NB4 (cell line): ENCODE measurements around the gene ZNF2.

Experiments used
- DNase-seq: peaks from one replicate; pipeline ENCODE4 v3.0.0; 2010; ENCODE audit warnings: low read depth
- H3K4me3 ChIP-seq: one replicate; pipeline ENCODE4 v1.5.1; 2011; ENCODE audit warnings: mild to moderate bottlenecking, low read depth, low read length, moderate library complexity
- MYC ChIP-seq: IDR thresholded peaks from 2 replicates; pipeline ENCODE4 v1.6.1; 2011; ENCODE audit warnings: low read depth, low read length
- POLR2A ChIP-seq: IDR thresholded peaks from 2 replicates; pipeline ENCODE4 v1.6.1; 2011; ENCODE audit warnings: mild to moderate bottlenecking; ENCODE audit not compliant: insufficient read length; ENCODE audit errors: extremely low read depth
- TF ChIP-seq, protein P1 (sequence below): IDR thresholded peaks from 2 replicates; pipeline ENCODE4 v1.6.1; 2011; ENCODE audit warnings: low read depth, low read length
- TF ChIP-seq, protein P2 (sequence below): IDR thresholded peaks from one replicate; pipeline ENCODE4 v1.5.1; 2012; ENCODE audit warnings: low read depth, low read length

Gene ZNF2

DNA sequence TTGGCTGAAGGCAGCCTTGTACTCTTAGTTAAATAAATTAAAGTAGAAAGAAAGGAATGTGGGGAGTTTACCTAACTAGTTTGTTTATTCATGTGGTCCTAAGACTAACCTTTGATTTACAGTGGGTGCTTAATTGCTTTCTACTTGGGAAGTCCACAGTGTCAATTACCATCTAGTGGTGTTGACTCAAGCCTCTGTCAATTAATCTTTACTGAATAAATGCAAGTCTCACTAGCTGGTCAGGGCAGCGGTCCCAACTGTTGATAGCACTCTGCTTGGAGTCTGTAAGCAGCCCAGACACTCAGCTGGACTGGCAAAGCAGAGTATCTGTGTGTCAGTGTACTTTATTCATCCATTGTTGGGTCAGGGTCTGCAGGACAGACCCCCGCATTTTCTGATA, 21.8 kb upstream of the ZNF2 start:
- DNase-seq, result no peak
- TF ChIP-seq, protein P1, sequence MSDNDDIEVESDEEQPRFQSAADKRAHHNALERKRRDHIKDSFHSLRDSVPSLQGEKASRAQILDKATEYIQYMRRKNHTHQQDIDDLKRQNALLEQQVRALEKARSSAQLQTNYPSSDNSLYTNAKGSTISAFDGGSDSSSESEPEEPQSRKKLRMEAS, result no peak
- TF ChIP-seq MYC (no peak), POLR2A (no peak)
- TF ChIP-seq, protein P2, sequence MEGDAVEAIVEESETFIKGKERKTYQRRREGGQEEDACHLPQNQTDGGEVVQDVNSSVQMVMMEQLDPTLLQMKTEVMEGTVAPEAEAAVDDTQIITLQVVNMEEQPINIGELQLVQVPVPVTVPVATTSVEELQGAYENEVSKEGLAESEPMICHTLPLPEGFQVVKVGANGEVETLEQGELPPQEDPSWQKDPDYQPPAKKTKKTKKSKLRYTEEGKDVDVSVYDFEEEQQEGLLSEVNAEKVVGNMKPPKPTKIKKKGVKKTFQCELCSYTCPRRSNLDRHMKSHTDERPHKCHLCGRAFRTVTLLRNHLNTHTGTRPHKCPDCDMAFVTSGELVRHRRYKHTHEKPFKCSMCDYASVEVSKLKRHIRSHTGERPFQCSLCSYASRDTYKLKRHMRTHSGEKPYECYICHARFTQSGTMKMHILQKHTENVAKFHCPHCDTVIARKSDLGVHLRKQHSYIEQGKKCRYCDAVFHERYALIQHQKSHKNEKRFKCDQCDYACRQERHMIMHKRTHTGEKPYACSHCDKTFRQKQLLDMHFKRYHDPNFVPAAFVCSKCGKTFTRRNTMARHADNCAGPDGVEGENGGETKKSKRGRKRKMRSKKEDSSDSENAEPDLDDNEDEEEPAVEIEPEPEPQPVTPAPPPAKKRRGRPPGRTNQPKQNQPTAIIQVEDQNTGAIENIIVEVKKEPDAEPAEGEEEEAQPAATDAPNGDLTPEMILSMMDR, result no peak

GRCh38 chr2:95149397-95149984, 16.1 kb upstream of the ZNF2 start:
- no peak overlapping the region for H3K4me3 ChIP-seq
- no peak for DNase-seq
- no peak for TF ChIP-seq POLR2A
- TF ChIP-seq MYC, result no peak
- TF ChIP-seq, protein P1, result no peak
- TF ChIP-seq, protein P2, result no peak

More for the DNA sequence above, 21.8 kb upstream of the ZNF2 start:
- no peak overlapping the region for H3K4me3 ChIP-seq

- peak overlapping the region; percentile 63 for H3K4me3 ChIP-seq
- DNase-seq, result no peak
- TF ChIP-seq, protein P1, result no peak
- TF ChIP-seq MYC, result no peak
- no peak for TF ChIP-seq POLR2A
- TF ChIP-seq, protein P2, result no peak
These were observed 7.2 kb upstream of the ZNF2 start for GRCh38 chr2:95158441-95158840.

DNA sequence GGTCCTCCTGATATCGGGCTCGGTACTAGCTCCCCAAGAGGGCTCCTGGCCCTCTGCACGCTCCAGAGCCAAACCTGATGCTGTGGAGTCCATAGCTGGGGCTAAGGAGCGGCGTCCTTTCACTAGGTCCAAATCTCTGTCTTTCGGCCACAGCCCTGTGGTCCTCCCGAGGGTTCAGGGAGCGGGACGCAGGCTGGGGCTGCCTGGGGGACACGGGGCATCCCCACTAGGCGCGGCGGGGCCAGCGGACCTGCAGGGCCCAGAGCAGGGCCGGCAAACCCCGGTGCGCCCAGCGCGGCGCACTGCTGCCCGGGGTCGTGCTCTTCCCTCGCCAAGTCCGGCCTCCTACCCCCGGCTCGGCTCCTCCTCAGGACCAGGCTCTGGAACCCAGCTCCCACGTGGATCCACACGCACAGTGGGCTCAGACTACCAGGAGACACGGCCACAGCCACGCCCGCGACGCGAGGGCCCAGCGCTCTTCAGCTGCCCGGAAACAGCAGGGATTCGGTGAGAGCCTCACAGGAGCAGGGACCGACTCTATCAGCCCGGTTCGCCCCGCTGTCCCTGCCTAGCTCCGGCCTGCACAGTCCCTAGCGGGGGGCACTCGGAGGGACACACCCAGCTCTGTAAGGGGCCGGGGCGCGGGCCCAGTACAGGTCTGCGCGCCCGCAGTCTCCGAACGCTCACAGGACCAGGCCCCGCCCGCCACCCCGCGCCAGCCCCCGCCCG, 6.6 kb upstream of the ZNF2 start:
- TF ChIP-seq, protein P2, result no peak
- TF ChIP-seq, protein P1, result no peak
- TF ChIP-seq POLR2A (no peak), MYC (no peak)
- peak; percentile 62 for DNase-seq
- H3K4me3 ChIP-seq, result peak overlapping the region; percentile 63

DNA sequence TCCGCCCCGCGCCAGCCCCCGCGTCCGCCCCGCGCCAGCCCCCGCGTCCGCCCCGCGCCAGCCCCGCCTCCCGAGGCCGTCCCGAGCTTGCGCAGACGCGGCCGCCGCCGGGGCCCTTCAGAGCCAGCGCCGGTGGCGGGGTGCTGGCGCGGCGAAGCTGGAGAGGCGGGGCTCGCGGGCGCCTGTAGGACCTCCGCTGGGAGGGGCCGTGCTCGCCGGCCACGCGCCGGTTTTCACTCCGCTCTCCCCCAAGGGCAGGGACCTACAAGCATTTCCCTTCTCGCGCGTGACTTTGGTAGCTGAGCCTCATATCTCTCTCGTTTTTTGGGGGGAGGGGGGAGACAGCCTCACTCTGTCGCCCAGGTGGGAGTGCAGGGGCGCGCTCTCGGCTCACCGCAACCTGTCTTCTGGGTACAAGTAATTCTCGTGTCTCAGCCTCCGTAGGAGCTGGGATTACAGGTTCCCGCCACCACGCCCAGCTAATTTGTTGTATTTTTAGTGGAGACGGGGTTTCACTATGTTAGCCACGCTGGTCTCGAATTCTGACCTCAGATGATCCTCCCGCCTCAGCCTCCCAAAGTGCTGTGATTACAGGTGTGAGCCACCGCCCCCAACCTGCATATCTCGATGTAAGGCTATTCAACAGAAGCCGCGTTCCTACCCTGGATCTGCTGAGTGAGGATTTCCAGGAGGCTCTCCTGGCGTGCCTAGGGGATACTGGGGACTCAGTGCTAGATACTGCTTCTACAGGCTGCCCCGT, 5.7 kb upstream of the ZNF2 start, which contains the start of gene ZNF514:
TSS of gene ZNF514 (minus strand) at position 159 of the 760 bp plus-strand sequence. CDS start 6,595 bp downstream, outside the sequence.
- DNase-seq, result peak; percentile 86
- TF ChIP-seq, protein P2, result no peak
- no peak for TF ChIP-seq POLR2A
- TF ChIP-seq MYC, result peak; percentile 24; the same call in 1 of the 2 replicates
- TF ChIP-seq, protein P1, result peak; percentile 48; the same call in 1 of the 2 replicates
- peak within 1 kb of the TSS; percentile 63 for H3K4me3 ChIP-seq
